Effector CD8-positive, alpha-beta T cell (primary cell): ENCODE data around the gene JOSD2.

Experiments used
- DNase-seq: peaks from one replicate; lab custom pipeline; 2025; lab: John Stamatoyannopoulos, UW
- total RNA-seq, 4 experiments: gene quantifications; one replicate each; lab custom pipeline; 2026; lab: John Stamatoyannopoulos, UW

The JOSD2 gene
- total RNA-seq, result 9.0 to 13.9 (median 9.9) reads per million in 4 experiments

- peak; percentile 95 for DNase-seq
Observed at GRCh38 chr19:50511069-50511822, at the start of gene JOSD2. Gene JOSD2 (minus strand): TSS chr19:50511191. CDS start chr19:50510431, 760 bp downstream.

GRCh38 chr19:50559636-50560035 is 48.6 kb upstream of the JOSD2 start:
- DNase-seq, result no peak

DNA sequence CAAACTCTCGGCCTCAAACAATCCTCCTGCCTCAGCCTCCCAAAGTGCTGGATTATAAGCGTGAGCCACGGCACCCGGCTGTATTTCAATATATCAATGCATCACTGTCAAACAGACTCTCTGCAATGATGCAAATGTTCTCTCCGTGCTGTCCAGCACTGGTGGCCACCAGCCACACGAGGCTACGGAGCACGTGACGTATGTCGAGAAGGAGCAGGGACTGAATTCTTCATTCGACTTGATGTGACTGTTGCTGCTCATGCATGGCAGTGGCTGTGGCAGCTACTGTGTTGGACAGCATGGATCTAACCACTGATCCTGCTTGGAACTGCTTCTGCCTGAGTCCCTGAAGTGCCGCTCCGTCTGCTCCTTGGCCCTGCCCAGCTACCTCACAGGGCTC is 47.5 kb upstream of the JOSD2 start:
- no peak for DNase-seq

GRCh38 chr19:50558039-50558438 is 47.0 kb upstream of the JOSD2 start:
- no peak for DNase-seq

GRCh38 chr19:50557009-50557613 is 46.1 kb upstream of the JOSD2 start:
- no peak for DNase-seq

- DNase-seq, result peak; percentile 55
Observed at GRCh38 chr19:50556282-50557008, 45.5 kb upstream of the JOSD2 start.

GRCh38 chr19:50555450-50556281 is 44.7 kb upstream of the JOSD2 start:
- DNase-seq, result no peak

DNA sequence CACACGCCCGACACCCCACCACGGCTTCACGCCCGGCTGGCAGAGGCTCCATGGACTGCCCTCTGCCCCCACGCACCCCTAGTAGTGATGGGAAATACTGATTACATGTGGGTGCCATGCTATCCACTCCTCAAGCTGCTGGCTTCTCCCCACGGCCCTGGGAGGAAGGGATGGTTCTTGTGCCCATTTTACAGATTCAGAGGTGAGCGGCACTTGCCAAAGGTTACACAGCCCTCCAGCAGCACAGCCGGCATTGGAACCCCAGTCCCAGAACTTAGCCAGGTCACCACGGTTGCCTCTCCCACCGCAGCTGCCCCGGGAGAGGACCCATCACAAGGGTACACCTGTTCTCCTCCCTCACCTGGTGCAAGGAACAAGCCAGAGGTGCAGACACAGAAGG is 44.0 kb upstream of the JOSD2 start:
- DNase-seq, result no peak

- DNase-seq, result no peak
Observed at GRCh38 chr19:50554212-50554611, 43.2 kb upstream of the JOSD2 start.

DNA sequence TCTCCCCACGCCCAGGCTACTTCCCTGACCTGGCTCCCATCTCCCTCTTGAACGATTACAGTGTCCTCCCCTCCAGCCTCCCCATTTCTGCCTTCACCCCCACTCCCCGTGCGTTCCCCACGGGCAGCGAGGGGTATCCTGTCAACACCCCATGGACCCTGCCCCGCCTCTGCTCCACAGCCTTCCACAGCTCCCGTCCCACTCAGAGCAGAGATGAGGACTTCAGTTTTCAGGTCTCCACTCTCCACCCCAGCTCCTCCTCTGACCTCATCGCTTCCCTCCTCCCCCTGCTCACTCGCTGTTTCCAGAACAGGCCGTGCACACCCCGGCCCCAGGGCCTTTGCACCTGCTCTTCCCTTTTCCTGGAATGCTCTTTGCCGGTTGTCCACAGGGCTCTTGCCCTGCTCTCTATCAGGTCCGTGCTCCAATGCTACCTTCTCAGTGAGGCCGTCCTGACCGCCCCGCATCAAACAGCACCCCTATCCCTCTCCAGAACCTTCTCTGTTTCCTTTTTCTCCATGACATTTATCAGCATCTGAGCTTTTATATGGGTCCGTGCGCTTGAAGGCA is 42.2 kb upstream of the JOSD2 start:
- DNase-seq, result no peak

GRCh38 chr19:50552540-50552939 is 41.5 kb upstream of the JOSD2 start:
- DNase-seq, result no peak

DNA sequence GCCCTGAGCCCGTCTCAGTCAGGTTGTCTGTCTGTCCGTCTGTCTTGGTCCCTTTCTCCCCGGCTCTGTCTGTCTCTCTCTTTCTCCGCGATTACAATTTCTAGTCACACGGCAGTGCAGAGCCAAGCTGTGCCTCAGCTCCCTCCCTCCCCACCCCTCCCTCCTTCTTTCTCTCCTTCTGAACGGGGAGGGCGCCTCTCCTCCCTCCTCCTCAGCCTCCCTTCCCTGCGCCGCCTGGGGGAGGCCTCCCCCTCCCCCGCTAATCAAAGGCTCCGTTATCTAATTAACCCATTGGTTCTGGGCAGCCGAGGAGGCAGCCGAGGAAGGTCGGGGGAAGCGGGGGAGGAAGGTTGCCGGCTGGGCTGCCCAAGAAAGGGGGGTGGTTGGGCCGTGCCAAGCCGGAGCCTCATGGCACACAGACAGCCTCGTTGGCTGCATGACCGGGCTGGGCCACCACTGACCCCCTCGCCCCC is 40.8 kb upstream of the JOSD2 start:
- no peak for DNase-seq

GRCh38 chr19:50551034-50551714 is 40.2 kb upstream of the JOSD2 start:
- no peak for DNase-seq

DNA sequence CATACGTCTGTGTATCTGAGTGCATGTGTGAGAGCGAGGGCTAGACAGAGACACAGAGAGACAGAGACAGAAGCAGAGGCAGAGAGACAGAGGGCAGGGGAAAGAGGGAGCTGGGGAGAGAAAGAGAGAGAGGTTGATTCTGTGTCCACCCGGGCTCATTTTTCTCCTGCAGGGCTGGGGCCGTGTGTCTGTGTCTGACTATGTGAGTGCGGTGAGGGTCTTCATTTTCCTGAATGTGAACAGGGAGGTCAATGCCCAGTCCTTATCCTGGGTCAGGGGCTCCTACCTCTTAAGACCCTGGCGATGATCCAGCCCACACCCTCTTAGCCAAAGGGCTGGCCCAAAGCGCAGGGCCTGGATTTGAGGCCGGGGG is 39.6 kb upstream of the JOSD2 start:
- DNase-seq, result no peak

DNA sequence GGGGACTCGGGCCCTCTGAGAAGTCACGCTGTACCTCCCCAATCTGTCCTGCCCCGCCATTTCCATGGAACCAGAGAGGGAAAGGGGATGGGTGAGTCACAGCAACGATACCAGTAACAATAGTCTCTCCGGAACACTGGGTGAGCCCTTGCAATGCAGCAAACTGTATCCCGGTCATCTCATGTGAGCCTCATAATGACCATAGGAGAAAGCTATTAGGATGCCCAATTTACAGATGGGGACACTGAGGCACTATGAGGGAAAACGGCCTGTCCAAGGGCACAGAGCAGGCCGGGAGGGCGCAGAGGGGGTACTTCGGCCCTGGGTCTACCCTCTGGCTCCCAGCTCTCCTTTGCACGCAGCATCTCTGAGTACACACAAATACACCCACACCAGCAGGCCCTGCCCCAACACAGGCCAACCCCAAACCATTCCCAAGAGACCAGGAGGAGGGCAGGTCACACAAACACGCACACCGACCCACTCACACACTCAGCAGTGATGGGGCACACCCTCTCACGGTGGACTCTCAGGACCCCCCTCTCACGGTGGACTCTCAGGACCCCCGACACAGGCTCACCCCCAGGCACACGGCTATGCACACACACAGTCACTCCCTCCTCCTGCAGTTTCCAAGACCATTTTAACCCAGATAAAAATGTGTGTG is 39.1 kb upstream of the JOSD2 start:
- DNase-seq, result no peak

DNA sequence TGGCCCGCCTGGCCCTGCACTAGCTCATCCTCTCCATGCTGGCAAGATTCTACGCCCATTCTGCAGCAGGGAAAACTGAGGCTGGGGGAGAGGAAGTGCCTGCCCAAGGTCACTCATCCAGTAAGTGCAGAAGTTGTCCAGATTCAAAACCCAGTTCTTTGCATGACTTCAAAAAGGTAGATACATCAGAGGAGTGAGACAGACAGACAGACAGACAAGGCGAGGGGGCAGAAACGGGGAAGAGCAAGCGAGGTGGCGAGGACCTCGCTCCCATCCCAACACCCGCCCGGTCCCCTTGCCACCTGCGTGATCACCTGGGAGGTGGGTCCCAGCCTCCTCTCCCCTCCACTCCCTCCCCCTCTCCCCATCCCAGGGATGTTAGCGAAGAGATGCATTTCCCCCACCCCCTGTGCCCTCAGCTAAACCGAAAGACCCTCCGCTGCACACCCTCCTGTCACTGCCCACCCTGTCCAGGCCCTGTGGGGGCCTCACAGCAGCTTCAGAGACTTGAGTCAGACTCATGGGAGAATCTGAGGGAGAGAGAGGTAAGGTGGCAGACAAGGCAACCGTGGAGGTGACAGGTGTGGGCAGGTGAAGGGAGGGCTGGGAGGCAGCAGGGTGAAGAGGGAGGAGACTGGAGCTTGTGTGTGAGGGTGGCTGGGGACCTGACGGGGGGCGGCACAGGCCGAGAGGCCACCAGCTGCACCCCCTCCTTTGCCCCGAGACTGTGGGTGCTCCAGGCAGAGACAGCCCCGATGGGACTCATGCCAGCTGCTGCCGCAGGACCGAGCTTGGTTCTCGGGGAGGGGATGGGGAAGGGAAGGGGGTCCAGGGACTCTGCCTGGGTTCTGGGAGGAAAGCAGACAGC is 38.3 kb upstream of the JOSD2 start:
- no peak for DNase-seq

DNA sequence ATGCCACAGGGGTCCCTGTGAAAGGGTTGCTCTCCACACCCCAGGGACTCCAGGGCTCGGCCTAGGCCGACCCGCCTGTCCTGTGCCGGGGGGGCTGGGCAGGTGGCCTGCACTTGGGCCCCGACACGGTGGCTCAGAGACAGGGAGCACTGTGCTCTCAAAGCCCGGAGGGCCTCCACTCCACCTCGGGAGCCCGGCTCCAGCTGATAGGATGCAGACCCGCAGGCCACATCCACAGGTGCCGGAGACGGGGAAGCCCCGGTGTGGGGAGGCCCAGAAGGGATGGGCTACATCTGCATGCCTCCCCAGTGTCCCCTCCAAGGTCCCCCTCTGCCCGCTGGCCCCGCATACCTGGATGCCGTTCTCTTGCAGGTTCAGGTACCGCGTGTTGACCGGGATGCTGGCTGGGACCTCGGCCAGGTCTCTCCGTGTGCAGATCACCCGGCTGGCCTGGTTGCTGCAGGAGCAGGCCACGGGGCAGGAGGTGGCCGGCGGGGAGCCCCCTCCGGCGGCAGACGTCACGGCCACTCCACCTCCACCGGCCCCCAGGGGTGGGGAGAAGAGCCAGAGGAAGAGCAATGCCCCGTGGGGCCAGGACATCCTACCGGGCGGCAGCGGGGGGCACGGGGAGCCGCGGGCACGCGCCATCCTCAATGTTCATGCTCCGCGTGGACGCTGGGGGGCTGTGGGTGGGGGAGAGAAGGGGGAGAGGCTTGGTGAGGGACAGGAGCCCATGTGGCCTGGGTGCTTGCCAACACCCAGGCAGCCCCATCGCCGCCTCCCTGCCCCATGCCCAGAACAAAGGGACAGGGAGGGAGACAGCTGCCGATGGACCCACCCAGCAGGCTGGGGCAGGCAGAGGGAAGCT is 37.4 kb upstream of the JOSD2 start:
- DNase-seq, result no peak

DNA sequence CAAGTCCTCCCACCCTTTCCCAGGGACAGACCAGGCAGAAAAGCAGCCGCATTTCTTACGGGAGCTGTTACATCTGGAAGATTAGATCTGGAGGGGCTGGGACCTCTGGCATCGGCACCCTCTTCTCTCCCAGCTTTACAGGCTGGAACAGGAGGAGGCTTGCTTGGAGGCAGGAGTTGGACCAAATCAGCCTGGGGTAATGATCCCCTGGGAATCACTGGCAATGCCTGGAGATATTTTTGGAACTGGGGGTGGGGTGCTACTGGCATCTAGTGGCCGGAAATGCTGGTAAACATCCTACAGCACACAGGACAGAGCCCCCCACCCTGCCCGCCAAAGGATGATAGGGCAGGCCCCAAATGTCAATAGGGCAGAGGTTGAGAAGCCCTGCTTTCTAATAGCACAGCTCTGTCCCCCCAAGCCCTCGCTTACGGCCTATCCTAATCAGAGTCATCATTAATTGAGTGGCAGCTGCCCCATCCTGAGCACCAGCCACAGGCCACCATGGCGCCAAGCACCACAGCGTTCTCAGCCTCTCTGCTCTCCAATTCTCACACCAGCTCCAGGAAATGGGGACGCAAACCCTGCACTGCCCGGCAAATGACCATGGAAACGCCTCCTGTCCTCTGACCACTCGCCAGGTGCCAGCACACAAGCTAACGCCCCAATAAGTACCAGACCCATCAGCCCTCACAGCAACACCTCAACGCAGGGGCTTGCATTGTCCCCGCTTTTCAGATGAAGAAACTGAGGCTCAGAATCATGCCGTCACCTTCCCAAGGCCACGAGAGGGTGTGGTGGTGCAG is 36.6 kb upstream of the JOSD2 start:
- no peak for DNase-seq
